ENCODE results near the gene SEPSECS. TPM values are rescaled to one million over a fixed set of nuclear protein-coding genes. Genes with fewer than 3 reads are reported as not detected.

The SEPSECS gene
- total and polyA plus RNA-seq, 9 of the 15 experiments (the other 6 are each of a cell fraction or from before 2014, with no cell fraction given): 3.9 to 17.2 (median 7.9) TPM

DNA sequence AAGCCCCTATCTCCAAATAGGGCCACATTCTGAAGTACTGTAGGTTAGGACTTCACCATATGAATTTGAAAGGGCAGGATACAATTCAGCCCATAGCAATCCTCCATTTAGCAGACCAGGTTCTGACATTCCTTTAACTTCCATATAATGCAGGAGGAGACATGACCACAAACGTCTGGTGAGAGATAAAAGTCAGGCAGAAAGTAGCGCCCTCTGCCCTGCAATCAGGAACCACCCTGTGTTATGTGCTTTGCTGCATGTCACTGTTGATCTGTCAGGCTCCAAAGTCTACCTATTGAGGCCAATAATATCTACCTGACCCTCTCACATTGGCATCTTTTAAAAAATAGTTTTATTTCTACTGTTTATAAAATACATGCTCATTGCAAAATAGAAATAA is 30.2 kb upstream of the SEPSECS start (continued):
- no peak for TF ChIP-seq ZFP1 (CRISPR knock-in tag; IDR thresholded peaks at IDR 0.05)
- TF ChIP-seq DIDO1 (tag; IDR thresholded peaks at IDR 0.05; ENCODE audit: low read depth): no peak
- TF ChIP-seq SOX6 (IDR thresholded peaks at IDR 0.05): no peak
- TF ChIP-seq HEY1 (CRISPR knock-in tag; IDR thresholded peaks at IDR 0.05; ENCODE audit: borderline replicate concordance): no peak

DNA sequence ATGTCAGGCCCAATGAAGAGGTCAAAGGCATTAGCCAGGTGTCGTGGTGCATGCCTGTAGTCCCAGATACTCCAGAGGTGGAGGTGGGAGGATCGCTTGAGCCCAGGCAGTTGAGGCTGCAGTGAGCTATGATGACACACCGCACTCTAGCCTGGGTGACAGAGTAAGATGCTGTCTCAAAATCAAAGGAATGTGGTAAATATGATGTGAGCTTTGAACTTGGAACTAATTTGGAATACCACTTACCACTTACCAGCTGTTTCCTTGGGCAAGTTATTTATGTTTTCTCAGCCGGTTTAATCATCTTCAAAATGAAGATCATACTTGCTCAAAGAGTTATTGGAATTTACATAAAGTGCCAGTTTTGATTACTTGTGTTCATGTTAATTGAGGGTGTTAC is 23.8 kb upstream of the SEPSECS start:
- no peaks in the 10 kb centered on the region; the same call in none of the 2 replicates for H4K20me1 ChIP-seq (replicated peaks; ENCODE audit: control insufficient read depth, insufficient read depth, low read length)
- H3K9ac ChIP-seq (ENCODE audit: insufficient read depth in 1 of 2, low read depth in 2 of 2, low read length in 2 of 2): no peak overlapping the region
- H3K27me3 ChIP-seq (ENCODE audit: control insufficient read depth in 2 of 2, insufficient read depth in 2 of 2, low read length in 2 of 2): no peaks in the 10 kb centered on the region
- H3K9me3 ChIP-seq (replicated peaks; ENCODE audit: control insufficient read depth, insufficient read depth, low read depth, low read length): no peaks in the 10 kb centered on the region
- ChIA-PET CTCF (ENCODE audit: low intra/inter-chr PET ratio) (no interaction called here), POLR2A (interaction anchor here (0.6 kb wide), 1 partner anchor 148 kb away, joined by 3 read pairs; no protein-coding TSS in a partner anchor)
- no peak overlapping the region for H2AFZ ChIP-seq (ENCODE audit: low read depth, low read length)
- no peaks in the 10 kb centered on the region; a peak in 1 of 5 replicates for H3K4me1 ChIP-seq (replicated peaks in 1 of 2; ENCODE audit: control insufficient read depth in 2 of 2, insufficient read depth in 2 of 2, low read length in 2 of 2)
- no peak overlapping the region for H3K4me3 ChIP-seq
- in situ Hi-C loops (cut with MboI): no loop called here
- H3K27ac ChIP-seq (ENCODE audit: extremely low read depth, low read depth, low read length): no peak overlapping the region
- peak in 1 of 4 experiments; percentile 19 for DNase-seq (ENCODE audit: extremely low read depth in 1 of 4, low spot score in 3 of 4)
- H3K79me2 ChIP-seq (ENCODE audit: control insufficient read depth, insufficient read depth, low read length): no peaks in the 10 kb centered on the region
- ATAC-seq: no peak
- WGBS (ENCODE audit: insufficient coverage, low coverage, missing lambda C conversion rate): 8% methylated on average over 4 of the region's 4 CpGs
- intact Hi-C loops (cut with micrococcal nuclease): loop anchor here (5.0 kb wide), 1 partner anchor 48 kb away; the partner anchor contains the start of gene PI4K2B
- H3K9me1 ChIP-seq (ENCODE audit: control insufficient read depth, insufficient read depth, low read length): no peaks in the 10 kb centered on the region
- no peak overlapping the region for H3K4me2 ChIP-seq (ENCODE audit: insufficient read depth, low read length)
- TF ChIP-seq CBFA2T2 (conservative IDR thresholded peaks at IDR 0.05) (peak; percentile 22; the same call in 1 of the 2 replicates), CBFA2T3 (IDR thresholded peaks at IDR 0.05) (peak; percentile 57), ETS2 (tag; IDR thresholded peaks at IDR 0.05; ENCODE audit: borderline replicate concordance, poor library complexity, severe bottlenecking) (no peak)
- no peak for FAIRE-seq
- no peaks in the 10 kb centered on the region for H3K36me3 ChIP-seq (ENCODE audit: control insufficient read depth, insufficient read depth, low read length)
- BruUV-seq (replicated peaks): no TSS peak
